ENCODE measurements around the gene ST7L. TPM values are rescaled to one million over a fixed set of nuclear protein-coding genes. Genes with fewer than 3 reads are reported as not detected.
A peak's percentile ranks its signal among the peaks of the same experiment; 100 is the strongest.

The ST7L gene
- total and polyA plus RNA-seq, 9 of the 15 experiments (the other 6 are each of a cell fraction or from before 2014, with no cell fraction given) = 9.0 to 32.5 (median 26.6) TPM

GRCh38 chr1:112619518-112620376 lies 806 bp upstream of the ST7L start, which contains the start of gene CAPZA1 (continued):
- TF ChIP-seq, protein P1, sequence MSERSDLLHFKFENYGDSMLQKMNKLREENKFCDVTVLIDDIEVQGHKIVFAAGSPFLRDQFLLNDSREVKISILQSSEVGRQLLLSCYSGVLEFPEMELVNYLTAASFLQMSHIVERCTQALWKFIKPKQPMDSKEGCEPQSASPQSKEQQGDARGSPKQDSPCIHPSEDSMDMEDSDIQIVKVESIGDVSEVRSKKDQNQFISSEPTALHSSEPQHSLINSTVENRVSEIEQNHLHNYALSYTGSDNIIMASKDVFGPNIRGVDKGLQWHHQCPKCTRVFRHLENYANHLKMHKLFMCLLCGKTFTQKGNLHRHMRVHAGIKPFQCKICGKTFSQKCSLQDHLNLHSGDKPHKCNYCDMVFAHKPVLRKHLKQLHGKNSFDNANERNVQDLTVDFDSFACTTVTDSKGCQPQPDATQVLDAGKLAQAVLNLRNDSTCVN (CRISPR knock-in tag; IDR thresholded peaks at IDR 0.05) = no peak; the same call in 1 of the 2 replicates
- TF ChIP-seq THAP7 (CRISPR knock-in tag; IDR thresholded peaks at IDR 0.05) (0 out of 2 replicates have a peak, but pooled peaks have one; percentile 58), NCOR1 (IDR thresholded peaks at IDR 0.05) (no peak; the same call in none of the 2 replicates), ZNF224 (CRISPR knock-in tag; IDR thresholded peaks at IDR 0.05) (no peak), PHTF2 (CRISPR knock-in tag; IDR thresholded peaks at IDR 0.05) (no peak), ZNF717 (CRISPR knock-in tag; IDR thresholded peaks at IDR 0.05) (no peak), ZBTB2 (IDR thresholded peaks at IDR 0.05) (peak; percentile 63; the same call in 1 of the 2 replicates), ATF1 (CRISPR knock-in tag; IDR thresholded peaks at IDR 0.05) (peak; percentile 77; the same call in 1 of the 2 replicates), ATF1 (tag; IDR thresholded peaks at IDR 0.05) (peak; percentile 98), SIN3B (IDR thresholded peaks at IDR 0.05; ENCODE audit: low read depth) (peak; percentile 86), ZNF197 (CRISPR knock-in tag; IDR thresholded peaks at IDR 0.05; ENCODE audit: low read depth) (0 out of 2 replicates have a peak, but pooled peaks have one; percentile 66), ZNF277 (CRISPR knock-in tag; IDR thresholded peaks at IDR 0.05; ENCODE audit: borderline replicate concordance) (no peak), ZNF311 (CRISPR knock-in tag; IDR thresholded peaks at IDR 0.05) (no peak), RBM14 (IDR thresholded peaks at IDR 0.05; ENCODE audit: borderline replicate concordance, insufficient read depth, low read depth, low read length) (no peak), ZNF146 (CRISPR knock-in tag; IDR thresholded peaks at IDR 0.05; ENCODE audit: unreplicated experiment) (no peak), PML (IDR thresholded peaks at IDR 0.05; ENCODE audit: low read length) (peak; percentile 84), RBFOX2 (IDR thresholded peaks at IDR 0.05; ENCODE audit: low read depth, low read length) (peak; percentile 93), SMAD1 (IDR thresholded peaks at IDR 0.05; ENCODE audit: low read depth, low read length, partially characterized antibody) (peak; percentile 86), ZNF121 (CRISPR knock-in tag; conservative IDR thresholded peaks at IDR 0.05) (no peak)
- TF ChIP-seq, protein P2, sequence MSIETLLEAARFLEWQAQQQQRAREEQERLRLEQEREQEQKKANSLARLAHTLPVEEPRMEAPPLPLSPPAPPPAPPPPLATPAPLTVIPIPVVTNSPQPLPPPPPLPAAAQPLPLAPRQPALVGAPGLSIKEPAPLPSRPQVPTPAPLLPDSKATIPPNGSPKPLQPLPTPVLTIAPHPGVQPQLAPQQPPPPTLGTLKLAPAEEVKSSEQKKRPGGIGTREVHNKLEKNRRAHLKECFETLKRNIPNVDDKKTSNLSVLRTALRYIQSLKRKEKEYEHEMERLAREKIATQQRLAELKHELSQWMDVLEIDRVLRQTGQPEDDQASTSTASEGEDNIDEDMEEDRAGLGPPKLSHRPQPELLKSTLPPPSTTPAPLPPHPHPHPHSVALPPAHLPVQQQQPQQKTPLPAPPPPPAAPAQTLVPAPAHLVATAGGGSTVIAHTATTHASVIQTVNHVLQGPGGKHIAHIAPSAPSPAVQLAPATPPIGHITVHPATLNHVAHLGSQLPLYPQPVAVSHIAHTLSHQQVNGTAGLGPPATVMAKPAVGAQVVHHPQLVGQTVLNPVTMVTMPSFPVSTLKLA (conservative IDR thresholded peaks at IDR 0.05) = peak in 1 of 2 experiments; percentile 79

All from K562 (cell line).